NCI-H748 treated with DMSO at 0.1 percent for 48 hours (cell line): ENCODE data around the gene RAB40B.

Experiments used
- DNase-seq: peaks from one replicate; lab custom pipeline; 2025; lab: John Stamatoyannopoulos, UW

The RAB40B gene

DNA sequence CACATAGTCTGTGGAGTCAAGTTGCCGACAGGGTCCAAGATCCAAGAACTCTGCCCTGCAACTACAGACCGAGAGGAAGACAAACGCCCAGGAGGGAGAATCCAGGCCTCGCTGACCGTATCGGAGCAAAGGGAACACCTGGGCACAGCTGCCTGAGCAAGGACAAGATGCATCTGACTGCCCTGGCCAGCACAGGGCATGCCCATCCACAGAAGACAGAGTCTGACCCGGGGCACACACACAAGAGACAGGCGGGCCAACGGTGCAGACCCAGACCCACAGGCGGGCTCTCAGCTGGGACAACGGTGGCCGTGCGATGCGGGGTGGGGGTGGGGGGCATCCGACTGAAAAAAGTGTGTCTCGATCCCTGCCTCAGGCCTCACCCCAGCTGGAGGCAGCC, 6.2 kb downstream of the RAB40B start:
- DNase-seq, result no peak

DNA sequence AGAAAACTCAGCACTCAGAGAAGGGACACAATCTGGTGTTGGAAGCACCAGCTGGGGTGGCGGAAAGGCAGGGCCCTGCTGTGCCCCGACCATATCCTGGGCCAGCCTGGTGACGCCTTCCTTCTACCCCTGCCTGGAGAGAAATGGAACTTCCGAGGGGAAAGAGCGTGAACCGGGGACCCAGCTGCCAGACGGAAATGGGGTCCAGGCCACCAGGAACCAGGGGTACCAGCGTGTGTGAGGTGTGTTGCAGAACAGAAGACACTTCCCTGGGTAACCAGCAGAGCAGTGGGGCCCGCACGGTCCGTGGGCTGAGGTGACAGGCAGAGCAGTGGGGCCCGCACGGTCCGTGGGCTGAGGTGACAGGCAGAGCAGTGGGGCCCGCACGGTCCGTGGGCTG, 6.8 kb downstream of the RAB40B start:
- no peak for DNase-seq

DNA sequence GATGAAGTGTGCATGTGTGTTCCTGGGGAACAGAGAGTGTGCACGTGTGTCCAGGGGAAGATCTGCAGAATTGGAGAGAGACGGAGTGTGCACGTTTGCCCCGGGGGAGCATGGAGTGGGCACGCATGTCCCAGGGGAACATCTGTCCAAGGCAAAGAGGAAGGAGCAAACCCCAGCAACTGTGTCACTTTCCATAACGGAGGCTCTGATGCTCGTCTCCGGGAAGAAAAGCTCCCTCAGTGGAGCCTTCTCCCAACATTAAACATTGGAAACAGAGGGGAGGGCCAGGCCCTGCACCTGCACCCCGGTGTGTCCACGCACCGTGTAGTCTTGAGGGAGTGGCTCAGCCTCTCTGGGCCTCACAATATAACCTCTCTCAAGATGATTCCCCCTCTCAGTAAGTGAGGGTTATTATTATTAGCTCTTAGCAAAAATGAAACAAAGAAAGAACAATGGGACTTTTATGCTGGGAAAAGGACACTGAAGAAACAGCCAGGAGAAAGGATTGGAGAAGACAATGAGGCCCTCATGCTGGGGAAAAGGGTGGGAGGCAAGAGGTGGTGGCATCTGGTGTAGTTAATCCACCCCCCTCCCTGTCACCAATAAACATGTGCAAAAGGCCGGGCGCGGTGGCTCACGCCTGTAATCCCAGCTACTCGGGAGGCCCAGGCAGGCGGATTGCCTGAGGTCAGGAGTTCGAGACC, 7.6 kb downstream of the RAB40B start:
- no peak for DNase-seq

DNA sequence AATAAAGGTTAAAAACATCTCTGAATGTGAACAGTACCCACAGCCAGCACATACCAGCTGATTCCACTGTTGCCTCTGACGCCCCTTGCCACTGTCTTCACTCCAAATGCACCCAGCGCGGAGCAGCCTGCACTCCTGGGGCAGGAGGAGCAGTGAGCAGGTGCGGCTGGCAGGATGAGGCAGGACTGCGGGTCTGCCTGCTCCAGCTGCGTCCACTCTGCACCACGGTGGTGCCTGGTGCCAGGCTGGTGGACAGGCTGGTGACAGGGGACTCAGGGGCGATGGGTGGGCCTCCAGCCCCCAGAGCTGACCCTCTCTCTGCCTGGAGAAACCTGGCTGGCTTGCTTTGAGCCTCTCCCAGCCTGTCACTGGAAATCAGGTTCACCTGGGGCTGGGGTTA, 9.4 kb downstream of the RAB40B start:
- DNase-seq, result no peak

DNA sequence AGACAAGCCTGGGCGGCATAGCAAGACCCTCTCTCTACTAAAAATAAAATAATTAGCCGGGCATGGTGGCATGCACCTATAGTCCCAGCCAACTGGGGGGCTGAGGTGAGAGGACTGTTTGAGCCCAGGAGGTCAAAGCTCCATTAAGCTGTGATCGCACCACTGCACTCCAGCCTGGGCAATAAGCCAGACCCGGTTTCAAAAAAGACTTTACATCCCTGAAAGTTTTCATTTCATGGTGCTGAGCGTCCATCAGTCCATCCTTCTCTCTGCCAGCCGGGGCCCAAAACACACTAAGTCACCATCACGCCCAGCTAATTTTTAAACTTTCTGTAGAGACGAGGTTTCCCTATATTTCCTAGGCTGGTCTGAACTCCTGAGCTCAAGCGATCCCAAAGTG, 10.6 kb downstream of the RAB40B start:
- no peak for DNase-seq

DNA sequence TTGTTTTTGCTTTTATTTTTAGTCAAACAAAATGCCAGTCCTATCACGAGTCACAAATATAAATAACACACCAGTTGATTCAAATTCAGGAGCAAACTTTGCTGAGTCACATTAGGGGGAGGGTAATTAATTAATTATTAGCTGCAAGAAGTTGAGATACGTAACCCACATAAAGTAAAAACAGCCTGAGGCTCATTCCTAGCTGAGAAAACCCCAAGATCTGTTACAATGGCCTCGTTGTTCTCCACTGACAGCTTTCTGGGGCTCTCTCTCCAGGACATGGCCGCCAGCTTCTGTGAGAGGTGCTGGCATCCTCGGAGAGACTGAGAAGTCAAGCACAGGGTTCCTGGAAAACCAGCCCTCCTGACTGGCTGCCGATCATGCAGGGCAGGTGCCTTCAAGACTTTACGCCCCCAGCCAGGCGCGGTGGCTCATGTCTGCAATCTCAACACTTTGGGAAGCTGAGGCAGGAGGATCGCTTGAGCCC, 11.1 kb downstream of the RAB40B start:
- no peak for DNase-seq

DNA sequence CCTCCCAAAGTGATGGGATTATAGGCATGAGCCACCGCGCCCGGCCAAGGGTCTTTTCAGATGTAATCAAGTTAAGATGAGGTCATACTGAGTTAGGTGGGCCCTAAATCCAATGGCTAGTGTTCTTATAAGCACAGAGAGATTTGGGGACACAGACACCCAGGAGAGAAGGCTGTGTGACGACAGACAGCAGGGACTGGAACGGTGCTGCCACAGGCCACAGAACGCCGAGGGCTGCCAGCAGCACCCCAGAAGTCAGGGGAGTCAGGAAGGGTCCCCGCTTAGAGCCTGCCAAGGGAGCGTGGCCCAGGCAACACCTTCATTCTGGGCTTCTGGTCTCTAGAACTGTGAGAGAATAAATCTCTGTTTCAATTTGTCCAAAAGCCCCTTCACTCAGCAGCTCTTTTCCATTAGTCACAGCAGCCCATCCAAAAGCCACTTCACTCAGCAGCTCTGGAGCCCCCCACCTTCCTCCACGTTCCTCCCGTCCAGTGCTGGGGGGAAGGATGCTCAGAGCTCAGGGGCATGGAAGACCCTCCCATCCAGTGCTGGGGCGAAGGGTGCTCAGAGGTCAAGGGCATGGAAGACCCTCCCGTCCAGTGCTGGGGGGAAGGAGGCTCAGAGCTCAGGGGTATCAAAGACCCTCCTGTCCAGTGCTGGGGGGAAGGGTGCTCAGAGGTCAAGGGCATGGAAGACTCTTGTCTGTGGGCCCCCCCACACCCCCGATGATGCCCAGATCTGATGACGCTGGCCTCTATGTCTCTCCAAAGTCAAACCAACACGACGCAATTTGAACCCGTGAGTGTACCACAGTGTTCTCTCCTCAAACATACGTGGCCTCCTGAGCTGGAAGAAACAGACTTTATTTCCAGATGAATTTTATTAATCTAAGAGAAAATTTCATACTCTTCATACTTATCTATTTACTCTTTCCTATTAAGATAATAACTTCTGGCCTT, 11.9 kb downstream of the RAB40B start:
- DNase-seq, result no peak

DNA sequence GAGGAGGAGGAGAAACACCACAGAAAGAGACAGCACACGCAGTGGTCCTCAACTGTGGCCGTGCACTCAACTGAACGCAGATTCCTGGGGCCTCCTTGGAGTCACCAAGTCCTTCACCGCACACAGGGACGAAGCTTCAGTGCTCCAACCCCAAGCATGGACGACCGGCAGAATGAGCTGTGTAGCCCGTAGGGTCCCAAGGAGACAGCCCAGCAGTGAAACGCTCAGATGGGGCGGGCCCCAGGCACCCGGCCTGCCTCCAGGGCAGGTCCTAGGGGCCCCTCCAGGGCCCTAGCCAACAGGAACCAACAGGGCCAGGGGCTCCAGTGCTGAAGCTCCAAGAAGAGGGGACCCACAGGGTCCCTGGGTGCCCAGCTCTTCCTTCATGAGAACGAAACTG, 13.2 kb downstream of the RAB40B start:
- DNase-seq, result no peak

DNA sequence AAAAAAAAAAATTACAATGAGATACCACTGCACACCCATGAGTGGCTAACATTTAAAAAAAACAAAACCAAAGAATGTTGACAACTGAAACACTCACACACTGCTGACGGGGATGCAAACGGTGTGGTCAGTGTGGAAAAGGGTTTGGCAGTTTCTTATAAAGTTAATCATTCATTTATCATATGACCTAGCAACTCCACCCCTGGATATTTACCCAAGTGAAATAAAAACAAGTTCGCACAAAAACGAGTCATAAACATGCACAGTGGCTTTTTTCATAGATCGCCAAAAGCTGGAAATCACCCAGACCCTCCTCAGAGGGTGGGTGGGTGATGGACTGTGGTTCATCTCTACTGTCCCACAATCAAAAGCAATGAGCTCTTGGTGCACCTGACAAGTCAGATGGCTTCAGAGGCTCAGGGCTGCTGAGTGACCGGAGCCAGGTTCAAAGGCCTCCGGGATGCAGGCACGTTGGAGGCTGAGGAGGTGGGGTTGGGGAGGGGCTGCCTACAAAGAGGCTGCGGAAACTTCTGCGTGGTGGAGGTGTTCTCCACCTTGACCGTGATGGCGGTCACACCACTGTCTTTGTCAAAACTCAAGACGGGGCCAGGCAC, 14.2 kb downstream of the RAB40B start:
- no peak for DNase-seq

DNA sequence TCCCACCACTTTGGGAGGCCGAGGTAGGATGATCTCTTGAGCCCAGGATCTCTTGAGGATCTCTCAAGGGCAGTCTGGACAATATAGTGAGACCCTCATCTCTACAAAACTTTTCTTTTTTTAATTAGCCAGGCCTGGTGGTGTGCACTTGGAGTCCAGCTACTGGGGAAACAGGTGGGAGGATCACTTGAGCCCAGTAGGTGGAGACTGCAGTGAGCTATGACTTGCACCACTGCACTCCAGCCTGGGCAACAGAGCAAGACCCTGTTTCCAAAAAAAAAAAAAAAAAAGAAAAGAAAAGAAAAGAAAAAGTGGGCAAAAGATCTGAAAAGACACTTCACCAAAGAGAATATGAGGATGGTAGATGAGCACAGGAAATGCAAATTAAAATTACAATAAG, 15.0 kb downstream of the RAB40B start:
- no peak for DNase-seq

DNA sequence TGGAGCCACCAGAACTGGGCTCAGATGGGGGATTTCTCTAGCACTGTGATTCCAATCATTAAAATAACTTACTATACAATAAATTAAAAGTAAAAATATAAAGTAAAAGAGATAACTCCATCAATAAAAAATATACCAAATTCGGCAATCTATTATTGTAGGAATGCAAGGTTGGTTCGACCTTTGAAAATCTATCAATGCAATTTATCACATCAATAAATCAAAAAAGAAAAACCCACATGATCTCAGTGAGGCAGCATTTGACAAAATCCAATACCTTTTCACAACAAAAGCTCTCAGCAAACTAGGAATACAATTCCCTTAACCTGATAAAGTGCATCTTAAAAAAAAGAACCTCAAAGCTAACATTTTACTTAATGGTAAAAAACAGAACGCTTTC, 17.0 kb downstream of the RAB40B start:
- DNase-seq, result no peak

DNA sequence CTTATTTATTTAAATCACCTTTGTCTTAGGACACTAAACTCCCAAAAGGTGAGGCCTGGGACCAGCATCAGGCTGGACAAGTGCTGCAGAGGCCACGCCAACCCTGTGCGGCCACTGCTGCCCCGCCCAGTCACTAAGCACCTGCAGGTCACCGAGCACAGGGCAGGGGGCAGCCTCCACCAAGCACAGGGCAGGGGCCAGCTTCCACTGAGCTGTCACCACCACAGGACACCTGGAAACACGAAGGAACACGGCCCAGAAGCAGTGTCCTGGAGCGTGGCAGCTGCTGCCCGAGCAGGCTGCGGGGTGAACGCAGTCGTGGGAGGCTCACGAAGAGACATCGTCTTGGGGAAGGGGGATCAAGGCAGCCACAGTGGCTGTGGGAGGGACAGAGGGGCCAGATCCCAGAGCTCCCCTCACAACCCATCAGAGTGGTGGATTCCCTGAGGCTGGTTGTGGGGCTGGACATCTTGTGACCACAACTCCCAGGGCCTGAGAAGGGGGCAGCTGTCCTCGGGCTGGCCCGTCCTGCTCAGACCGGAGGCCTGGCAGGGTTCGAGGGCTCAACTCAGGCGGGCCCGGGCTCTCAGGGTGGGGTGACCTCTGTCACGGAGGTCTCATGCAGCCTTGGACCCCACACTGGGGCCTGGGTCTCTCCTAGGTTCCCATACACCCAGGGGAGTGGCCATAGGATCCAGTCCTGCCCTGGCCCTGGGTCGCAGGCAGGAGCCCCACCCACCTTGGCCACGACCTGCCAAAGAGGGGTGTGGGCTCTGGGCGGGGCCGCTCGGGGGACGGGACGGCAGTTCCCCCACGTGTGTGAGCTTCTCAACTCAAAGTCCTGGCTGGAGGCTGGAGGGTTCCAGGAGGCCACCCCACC, 18.7 kb downstream of the RAB40B start:
- DNase-seq, result no peak

DNA sequence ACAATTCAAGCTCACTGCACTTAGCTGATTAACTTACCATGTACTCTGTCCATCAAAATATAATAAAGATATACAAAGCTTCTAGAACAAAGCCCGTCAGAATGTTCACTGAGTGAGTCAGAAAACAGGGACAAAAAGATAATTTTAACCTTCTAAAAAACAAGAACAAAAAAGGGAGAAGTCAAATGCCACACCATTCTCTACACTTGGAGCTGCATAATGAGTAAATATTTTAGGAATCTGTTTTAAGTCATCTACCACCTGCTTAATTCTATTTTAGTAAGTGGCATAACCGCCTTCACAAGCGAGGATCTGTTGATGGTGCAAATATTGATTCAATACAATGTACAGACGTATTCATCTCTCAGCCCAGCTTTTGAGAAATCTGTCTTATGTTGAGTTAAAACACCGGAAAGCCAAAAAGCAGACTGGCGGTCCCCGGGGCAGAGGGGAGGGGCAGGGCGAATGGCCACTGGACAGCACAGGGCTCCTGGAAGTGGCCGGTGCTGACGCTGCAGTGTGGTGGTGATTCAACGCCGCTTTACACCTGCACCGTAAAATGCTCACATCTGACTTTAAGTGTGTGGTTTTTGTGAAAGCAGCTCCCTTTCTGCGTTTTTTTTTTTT, 20.1 kb downstream of the RAB40B start:
- DNase-seq, result peak; percentile 55

DNA sequence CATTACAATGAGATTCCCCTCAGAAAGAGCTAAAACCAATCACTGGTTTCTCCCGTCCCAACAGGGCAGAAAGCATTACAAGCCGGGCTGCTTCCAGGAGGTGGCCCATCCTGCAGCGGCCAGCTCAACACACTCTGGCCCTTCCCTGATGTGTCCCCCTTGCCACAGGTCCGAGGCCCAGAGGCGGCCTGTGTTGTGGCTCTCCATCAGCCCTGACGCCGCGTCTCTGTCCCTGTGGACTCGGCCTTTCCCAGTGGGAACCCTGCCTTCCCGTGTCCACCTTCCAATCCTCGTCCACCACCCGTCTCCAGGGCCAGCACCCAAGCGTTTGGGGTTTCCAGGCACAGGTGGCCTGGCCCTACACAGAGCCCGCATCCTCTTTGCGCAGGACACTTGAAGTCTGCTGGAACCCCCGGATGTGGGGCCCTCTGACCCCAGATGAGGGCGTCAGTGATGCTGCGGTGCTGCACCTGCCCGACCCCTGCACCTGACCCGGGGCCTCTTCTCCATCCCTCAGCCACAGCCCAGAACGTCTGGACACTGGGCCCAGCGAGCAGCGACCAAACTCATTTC, 21.1 kb downstream of the RAB40B start:
- no peak for DNase-seq

DNA sequence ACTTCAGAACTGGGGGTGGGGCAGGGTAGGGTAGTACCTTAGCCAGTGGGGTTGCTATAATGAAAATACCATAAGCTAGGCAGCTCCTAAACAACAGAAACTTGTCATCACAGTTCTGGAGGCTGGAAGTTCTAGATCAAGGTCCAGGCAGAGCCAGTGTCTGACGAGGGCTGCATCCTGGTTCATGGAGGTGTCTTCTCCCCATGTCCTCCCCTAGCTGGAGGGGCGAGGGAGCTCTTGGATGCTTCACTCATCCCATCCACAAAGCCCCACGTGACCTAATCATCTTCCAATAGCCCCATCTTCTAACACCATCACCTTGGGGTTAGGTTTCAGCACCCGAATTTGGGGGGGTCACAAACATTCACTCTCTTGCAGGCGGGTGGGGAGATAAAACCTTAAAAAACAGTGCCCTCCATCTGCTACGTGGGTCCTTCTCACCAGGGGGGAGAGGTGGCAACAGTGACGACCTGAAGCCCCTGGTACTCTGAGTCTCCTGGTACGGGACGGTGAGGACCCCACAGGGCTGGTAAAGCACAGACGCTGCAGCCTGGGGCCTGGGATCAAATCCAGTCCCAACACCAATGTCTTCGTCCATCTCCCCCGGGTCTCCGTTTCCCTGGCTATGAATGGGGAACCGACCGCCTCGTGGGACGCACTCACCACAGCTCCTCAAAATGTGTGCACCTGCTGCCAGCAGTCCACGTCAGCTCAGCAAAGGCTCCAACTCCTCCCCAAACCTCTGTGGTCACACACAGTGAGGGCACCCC, 22.8 kb downstream of the RAB40B start:
- no peak for DNase-seq

DNA sequence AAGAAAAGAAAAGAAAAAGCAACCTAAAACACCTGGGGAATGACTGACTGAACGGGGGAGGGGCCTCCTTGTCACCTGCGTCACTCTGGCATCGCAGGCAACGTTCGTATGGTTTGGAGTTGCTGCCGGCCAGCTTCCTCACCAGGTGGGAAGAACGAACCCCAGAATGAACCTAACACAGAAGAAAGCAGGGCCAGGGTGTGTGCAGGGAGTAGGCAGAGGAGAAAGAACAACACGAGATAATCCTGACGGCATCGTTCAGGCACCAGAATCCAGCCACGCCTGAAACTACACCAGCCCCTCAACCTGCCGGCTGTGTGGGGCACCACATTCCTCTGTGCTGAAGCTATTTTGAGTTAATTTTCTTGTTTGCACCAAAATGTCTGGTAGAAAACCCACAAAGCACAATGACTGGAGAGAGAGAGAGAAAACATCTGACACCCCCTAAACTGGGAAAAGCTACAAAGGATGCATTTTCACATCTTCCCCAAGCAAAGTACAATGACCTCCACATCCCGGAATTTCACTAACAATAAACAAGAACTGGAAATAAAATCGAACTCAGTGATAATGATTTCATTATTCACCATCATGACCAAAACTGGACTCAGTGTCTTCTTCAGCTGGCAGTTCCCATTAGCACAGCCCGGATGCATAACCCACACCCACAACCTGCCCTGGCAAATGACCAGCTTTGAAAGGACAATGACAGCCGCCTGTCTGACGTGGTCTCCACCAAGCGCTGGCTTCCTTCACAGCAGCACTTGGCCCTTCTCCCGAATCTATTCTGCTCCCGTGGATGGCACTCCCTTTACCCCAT, 23.6 kb downstream of the RAB40B start:
- DNase-seq, result no peak

DNA sequence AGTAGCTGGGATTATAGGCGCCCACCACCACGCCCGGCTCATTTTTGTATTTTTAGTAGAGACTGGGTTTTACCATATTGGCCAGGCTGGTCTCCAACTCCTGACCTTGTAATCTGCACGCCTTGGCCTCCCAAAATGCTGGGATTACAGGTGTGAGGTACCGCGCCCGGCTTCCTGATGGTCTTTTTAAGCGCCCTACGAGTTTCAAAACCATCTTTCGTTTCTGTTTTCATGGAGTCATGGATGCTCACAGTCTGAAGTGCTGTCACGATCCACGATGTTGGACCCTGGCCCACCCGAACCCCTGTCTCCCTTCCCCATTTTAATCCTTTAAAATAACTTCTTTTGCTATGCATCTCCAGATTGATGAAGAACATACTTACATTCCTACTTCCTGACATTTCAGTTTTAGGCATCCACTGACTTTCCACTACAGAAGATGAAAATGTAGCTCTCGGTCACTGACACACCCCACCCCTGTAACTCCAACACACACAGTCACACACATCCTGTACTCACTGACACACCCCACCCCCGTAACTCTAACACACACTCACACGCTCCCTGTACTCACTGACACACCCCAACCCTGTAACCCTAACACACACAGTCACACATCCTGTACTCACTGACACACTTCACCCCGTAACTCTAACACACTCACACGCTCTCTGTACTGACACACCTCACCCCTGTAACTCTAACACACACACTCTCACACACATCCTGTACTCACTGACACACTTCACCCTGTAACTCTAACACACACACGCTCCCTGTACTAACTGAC, 27.6 kb downstream of the RAB40B start:
- no peak for DNase-seq

DNA sequence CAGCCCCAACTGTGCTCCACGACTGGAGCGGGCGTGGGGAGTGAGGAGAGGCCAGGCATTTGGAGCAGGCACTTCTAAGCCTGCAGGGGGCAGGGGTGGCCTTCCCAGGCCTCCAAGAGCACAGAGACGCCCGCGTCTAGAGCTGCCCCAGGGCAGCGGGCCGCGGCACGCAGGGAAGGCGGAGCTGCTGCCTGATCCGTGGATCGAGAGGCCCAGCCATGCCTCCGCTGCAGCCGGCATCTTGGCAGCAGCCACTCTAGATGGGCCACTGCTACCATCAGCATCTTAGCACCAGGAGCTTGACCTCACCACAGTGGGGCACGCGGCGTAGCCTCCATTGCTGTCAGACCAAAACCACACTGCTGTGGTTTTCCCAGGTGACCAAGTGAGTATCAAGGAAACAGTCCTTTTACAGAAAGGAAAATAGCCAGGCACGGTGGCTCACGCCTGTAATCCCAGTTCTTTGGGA, 29.8 kb downstream of the RAB40B start:
- no peak for DNase-seq
